DOHH2 (cell line): ENCODE results near the gene NBEAL2.

Source experiments
- CTCF ChIP-seq: fragments of 200-600 bp; sonication (generic); IDR thresholded peaks from one replicate; pipeline ENCODE4 v1.5.1; 2014; ENCODE audit warnings: antibody characterized with exemption, mild to moderate bottlenecking, low read depth, low read length; ENCODE audit not compliant: poor library complexity, severe bottlenecking
- EZH2phosphoT487 ChIP-seq: fragments of 200-600 bp; sonication (generic); IDR thresholded peaks from 2 replicates; pipeline ENCODE4 v1.6.1; 2017; ENCODE audit warnings: borderline replicate concordance, mild to moderate bottlenecking, antibody characterized with exemption, low read length, moderate library complexity, mixed read lengths

DNA sequence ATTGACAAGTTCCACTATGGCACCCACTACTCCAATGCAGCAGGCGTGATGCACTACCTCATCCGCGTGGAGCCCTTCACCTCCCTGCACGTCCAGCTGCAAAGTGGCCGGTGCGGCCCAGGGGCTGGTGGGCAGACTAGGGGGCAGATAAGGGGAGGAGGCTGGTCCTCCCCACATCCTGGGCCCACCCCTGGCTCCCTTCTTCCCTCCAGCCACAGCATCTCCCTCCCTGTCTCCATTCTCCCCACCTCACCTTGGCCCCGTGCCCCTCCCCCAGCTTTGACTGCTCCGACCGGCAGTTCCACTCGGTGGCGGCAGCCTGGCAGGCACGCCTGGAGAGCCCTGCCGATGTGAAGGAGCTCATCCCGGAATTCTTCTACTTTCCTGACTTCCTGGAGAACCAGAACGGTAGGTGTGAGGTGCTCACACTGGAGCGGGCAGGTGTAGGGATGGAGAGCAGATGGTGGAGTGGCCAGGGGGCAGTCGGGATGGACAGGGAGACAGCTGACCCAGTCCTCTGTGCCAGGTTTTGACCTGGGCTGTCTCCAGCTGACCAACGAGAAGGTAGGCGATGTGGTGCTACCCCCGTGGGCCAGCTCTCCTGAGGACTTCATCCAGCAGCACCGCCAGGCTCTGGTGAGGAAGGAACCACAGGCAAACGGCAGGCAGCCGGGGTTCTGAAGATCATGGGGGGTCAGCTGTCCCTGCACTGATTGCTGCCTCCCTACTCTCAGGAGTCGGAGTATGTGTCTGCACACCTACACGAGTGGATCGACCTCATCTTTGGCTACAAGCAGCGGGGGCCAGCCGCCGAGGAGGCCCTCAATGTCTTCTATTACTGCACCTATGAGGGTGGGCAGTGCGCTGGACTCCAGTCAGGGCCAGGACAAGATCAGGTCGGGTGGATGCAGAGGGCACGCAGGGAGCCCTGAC, 26.0 kb downstream of the NBEAL2 start:
- TF ChIP-seq CTCF (no peak), EZH2phosphoT487 (no peak)
